Lower lobe of right lung (tissue), 2 donors: ENCODE data around the gene PRKAR2B. TPM values are rescaled to one million over a fixed set of nuclear protein-coding genes. Genes with fewer than 3 reads are reported as not detected.

Experiments used
- ATAC-seq, 2 donors: fragments of 200-7000 bp; cut with Tn5 transposase; one replicate each; pipeline ENCODE4 v1.9.1; 2020 to 2022; ENCODE audit warnings: mild to moderate bottlenecking in 2 of 2, moderate library complexity in 2 of 2
- DNase-seq: peaks from one replicate; pipeline ENCODE4 v3.0.0-alpha.2; 2020
- H3K27ac ChIP-seq: fragments of 200-600 bp; one replicate; pipeline ENCODE4 v1.8.0; 2022
- H3K27me3 ChIP-seq: fragments of 200-600 bp; one replicate; pipeline ENCODE4 v1.8.0; 2022; ENCODE audit warnings: low read depth
- H3K36me3 ChIP-seq: fragments of 200-600 bp; one replicate; pipeline ENCODE4 v1.8.0; 2022; ENCODE audit warnings: mild to moderate bottlenecking
- H3K4me1 ChIP-seq: fragments of 200-600 bp; one replicate; pipeline ENCODE4 v1.8.0; 2022
- H3K4me3 ChIP-seq: fragments of 200-600 bp; one replicate; pipeline ENCODE4 v1.8.0; 2022; ENCODE audit warnings: mild to moderate bottlenecking
- H3K9me3 ChIP-seq: fragments of 200-600 bp; one replicate; pipeline ENCODE4 v1.8.0; 2022
- intact Hi-C: fragments of 100-400 bp; cut with DNase I; formaldehyde crosslinking; loops from one replicate; pipeline ENCODE4 v1.11.0; 2022
- total RNA-seq: library from RNA; stranded (reverse); fragmentation: NEBNext Ultra II Directional; extraction: Animal tissue kit (Norgen Biotek cat#: 25700); gene quantifications from one replicate; pipeline ENCODE4 v1.2.1, GENCODE V29; 2021
- TF ChIP-seq, protein P1 (sequence below): fragments of 200-600 bp; IDR thresholded peaks from one replicate; pipeline ENCODE4 v1.8.0; 2022; ENCODE audit warnings: antibody characterized with exemption, mild to moderate bottlenecking
- donor health status: DM: no; HTN: yes; CAD: no; lungs with severe emphysema.

PRKAR2B gene
- total RNA-seq, 1 donor from 2014 or later: 10.3 TPM

DNA sequence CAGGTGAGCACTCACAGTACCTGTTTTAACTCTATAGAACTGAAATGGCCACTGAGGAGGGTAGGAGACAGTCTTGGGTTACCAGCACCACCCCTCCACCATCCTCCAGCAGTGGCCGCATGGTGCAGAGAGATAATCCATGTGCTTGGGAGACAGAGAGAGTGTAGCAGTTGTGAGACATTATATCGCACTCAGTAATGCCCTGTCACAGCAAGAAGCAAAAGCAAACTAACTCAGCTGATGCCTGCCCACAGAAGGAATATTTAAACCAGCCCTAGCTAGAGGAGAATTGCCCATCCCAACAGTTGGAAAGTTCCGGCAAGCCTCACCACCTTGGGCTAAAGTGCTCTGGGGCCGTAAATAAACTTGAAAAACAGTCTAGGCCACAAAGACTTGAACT, 65.5 kb downstream of the PRKAR2B start:
- Histone ChIP-seq H3K4me1 (no peaks in the 10 kb centered on the region), H3K27ac (no peak overlapping the region), H3K4me3 (no peak overlapping the region), H3K9me3 (no peaks in the 10 kb centered on the region), H3K36me3 (no peaks in the 10 kb centered on the region), H3K27me3 (no peaks in the 10 kb centered on the region)
- ATAC-seq (no peak), DNase-seq (no peak)
- intact Hi-C loops: no loop called here
- TF ChIP-seq, protein P1, sequence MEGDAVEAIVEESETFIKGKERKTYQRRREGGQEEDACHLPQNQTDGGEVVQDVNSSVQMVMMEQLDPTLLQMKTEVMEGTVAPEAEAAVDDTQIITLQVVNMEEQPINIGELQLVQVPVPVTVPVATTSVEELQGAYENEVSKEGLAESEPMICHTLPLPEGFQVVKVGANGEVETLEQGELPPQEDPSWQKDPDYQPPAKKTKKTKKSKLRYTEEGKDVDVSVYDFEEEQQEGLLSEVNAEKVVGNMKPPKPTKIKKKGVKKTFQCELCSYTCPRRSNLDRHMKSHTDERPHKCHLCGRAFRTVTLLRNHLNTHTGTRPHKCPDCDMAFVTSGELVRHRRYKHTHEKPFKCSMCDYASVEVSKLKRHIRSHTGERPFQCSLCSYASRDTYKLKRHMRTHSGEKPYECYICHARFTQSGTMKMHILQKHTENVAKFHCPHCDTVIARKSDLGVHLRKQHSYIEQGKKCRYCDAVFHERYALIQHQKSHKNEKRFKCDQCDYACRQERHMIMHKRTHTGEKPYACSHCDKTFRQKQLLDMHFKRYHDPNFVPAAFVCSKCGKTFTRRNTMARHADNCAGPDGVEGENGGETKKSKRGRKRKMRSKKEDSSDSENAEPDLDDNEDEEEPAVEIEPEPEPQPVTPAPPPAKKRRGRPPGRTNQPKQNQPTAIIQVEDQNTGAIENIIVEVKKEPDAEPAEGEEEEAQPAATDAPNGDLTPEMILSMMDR: no peak

DNA sequence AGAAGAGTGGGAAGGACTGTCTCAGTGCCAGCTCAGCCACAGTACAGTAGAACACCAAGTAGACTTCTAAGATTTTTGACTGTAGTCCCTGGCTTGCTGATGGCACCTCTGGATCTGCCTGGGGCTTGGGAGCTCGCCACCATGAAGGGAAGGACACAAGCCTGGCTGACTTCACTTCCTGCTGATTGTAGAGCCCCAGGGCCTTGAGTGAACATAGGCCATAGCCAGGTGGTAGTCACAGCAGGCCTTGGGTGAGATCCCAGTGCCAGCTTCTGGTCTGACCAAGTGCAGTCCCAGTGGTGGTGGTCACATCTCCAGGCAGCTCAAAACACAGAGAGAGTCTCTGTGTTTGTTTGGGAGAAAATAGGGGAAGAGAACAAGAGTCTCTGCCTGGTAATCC, 66.7 kb downstream of the PRKAR2B start:
- H3K9me3 ChIP-seq: no peaks in the 10 kb centered on the region
- H3K36me3 ChIP-seq: no peaks in the 10 kb centered on the region
- H3K27ac ChIP-seq: no peak overlapping the region
- intact Hi-C loops: no loop called here
- ATAC-seq (no peak), DNase-seq (no peak)
- no peaks in the 10 kb centered on the region for H3K27me3 ChIP-seq
- TF ChIP-seq, protein P1: no peak
- H3K4me3 ChIP-seq: no peak overlapping the region
- no peaks in the 10 kb centered on the region for H3K4me1 ChIP-seq

DNA sequence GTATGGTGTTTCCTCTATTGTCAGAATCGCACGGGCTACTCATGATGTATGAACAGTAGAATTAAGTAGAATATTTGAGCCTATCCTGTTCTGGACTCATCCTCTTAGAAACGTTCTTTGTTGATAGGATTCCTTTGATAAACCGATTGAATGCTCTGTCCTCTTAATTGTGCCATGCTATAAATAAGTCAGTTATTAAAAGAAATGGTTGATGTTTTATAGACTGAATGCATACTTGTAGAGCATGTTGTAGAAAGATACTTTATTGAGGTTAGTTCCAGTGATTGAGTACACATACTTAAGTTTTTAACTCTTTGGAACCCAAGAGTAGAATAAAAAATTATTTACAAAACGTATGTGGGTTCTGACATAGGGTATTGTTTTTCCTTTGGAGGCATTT, 69.4 kb downstream of the PRKAR2B start:
- intact Hi-C loops: no loop called here
- H3K4me3 ChIP-seq: no peak overlapping the region
- H3K9me3 ChIP-seq: no peaks in the 10 kb centered on the region
- peaks cover 11% of the 10 kb centered on the region for H3K4me1 ChIP-seq
- ATAC-seq (no peak), DNase-seq (no peak)
- H3K36me3 ChIP-seq: no peaks in the 10 kb centered on the region
- no peaks in the 10 kb centered on the region for H3K27me3 ChIP-seq
- no peak overlapping the region for H3K27ac ChIP-seq
- TF ChIP-seq, protein P1: no peak

DNA sequence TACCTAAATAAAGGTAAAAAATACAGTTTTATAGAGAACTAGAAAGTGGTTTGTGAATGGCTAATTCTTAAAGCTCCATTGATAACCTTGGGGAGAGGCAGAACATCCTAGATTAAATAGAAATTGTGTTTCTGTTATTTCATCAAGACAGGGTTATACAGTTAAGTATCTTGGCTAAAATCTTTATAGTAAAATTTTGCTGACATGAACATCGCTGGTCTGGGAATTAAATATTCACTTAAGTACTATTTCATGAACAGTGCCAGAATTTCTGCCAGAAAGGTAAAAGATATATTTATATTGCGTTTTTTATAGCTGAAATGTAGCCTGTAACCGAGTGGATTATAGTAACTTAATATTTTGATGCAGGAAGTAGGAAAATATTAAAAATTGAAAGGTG, 70.6 kb downstream of the PRKAR2B start:
- TF ChIP-seq, protein P1: no peak
- H3K27me3 ChIP-seq: no peaks in the 10 kb centered on the region
- no peak overlapping the region for H3K4me3 ChIP-seq
- no peak for ATAC-seq
- no peaks in the 10 kb centered on the region for H3K9me3 ChIP-seq
- H3K4me1 ChIP-seq: peaks cover 11% of the 10 kb centered on the region
- DNase-seq: no peak
- no peak overlapping the region for H3K27ac ChIP-seq
- H3K36me3 ChIP-seq: no peaks in the 10 kb centered on the region
- intact Hi-C loops: no loop called here

- Histone ChIP-seq H3K27ac (no peak overlapping the region), H3K27me3 (no peaks in the 10 kb centered on the region), H3K4me3 (no peak overlapping the region), H3K9me3 (no peaks in the 10 kb centered on the region), H3K4me1 (peaks cover 11% of the 10 kb centered on the region), H3K36me3 (no peaks in the 10 kb centered on the region)
- DNase-seq: no peak
- TF ChIP-seq, protein P1: no peak
- ATAC-seq: peak in 1 of 2 donors; percentile 42
- intact Hi-C loops: no loop called here
Measured at GRCh38 chr7:107115762-107116540, 71.4 kb downstream of the PRKAR2B start.
